Bronchial epithelial cell (primary cell): ENCODE results near the gene UHRF2. TPM values are rescaled to one million over a fixed set of nuclear protein-coding genes. Genes with fewer than 3 reads are reported as not detected.

ENCODE experiments used
- DNase-seq: peaks from one replicate; pipeline ENCODE4 v3.0.0-alpha.2; 2010; ENCODE audit warnings: low read depth
- FAIRE-seq: peaks from 2 replicates; lab custom pipeline; 2011; peaks lifted over from hg19 to GRCh38; lab: Jason Lieb, UNC
- H3K27me3 ChIP-seq: 2 replicates; pipeline ENCODE4 v1.5.1; 2011; ENCODE audit warnings: low read length; ENCODE audit not compliant: control insufficient read depth, insufficient read depth
- H3K36me3 ChIP-seq: 2 replicates; pipeline ENCODE4 v1.5.1; 2011; ENCODE audit warnings: low read length; ENCODE audit not compliant: control insufficient read depth, insufficient read depth
- H3K4me3 ChIP-seq: 2 replicates; pipeline ENCODE4 v1.5.1; 2011; ENCODE audit warnings: mild to moderate bottlenecking, low read depth, low read length, control low read depth
- total RNA-seq: library from RNA; depleted of rRNA; stranded (reverse); fragments of >200 nt; gene quantifications from 2 replicates; pipeline ENCODE4 v1.2.1, GENCODE V29; 2014
- TF ChIP-seq, protein P1 (sequence below): IDR thresholded peaks from 2 replicates; pipeline ENCODE4 v1.5.1; 2011; ENCODE audit warnings: mild to moderate bottlenecking, moderate library complexity, low read length, control low read depth, inconsistent platforms; ENCODE audit not compliant: insufficient read depth, severe bottlenecking

The UHRF2 gene
- total RNA-seq, 1 donor from 2014 or later = 49.5 TPM

DNA sequence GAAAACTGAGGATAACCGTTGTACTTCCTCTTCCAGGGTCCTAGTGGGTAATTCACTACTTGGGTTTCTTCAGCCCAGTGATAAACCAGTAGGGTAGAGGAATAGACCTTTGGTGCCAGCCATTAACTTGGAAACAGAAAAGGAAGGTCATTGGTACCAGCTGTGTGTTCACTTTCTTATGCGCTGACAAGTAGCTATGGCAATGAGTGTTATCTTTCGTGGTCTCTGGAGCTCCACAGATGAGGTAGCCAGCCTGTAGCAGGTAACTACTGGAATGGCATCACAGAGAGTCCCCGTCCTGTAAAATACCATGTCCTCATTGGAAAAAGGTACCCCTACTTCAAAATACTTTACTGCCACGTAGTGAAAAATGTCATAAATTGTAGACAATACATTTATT is 2.3 kb downstream of the UHRF2 start:
- FAIRE-seq (no peak), DNase-seq (no peak)
- Histone ChIP-seq H3K27me3 (no peaks in the 10 kb centered on the region), H3K36me3 (peaks cover 2% of the 10 kb centered on the region), H3K4me3 (no peak overlapping the region)
- TF ChIP-seq, protein P1, sequence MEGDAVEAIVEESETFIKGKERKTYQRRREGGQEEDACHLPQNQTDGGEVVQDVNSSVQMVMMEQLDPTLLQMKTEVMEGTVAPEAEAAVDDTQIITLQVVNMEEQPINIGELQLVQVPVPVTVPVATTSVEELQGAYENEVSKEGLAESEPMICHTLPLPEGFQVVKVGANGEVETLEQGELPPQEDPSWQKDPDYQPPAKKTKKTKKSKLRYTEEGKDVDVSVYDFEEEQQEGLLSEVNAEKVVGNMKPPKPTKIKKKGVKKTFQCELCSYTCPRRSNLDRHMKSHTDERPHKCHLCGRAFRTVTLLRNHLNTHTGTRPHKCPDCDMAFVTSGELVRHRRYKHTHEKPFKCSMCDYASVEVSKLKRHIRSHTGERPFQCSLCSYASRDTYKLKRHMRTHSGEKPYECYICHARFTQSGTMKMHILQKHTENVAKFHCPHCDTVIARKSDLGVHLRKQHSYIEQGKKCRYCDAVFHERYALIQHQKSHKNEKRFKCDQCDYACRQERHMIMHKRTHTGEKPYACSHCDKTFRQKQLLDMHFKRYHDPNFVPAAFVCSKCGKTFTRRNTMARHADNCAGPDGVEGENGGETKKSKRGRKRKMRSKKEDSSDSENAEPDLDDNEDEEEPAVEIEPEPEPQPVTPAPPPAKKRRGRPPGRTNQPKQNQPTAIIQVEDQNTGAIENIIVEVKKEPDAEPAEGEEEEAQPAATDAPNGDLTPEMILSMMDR = no peak

GRCh38 chr9:6417186-6417585 is 4.2 kb downstream of the UHRF2 start:
- peaks cover 2% of the 10 kb centered on the region for H3K36me3 ChIP-seq
- no peak overlapping the region for H3K4me3 ChIP-seq
- TF ChIP-seq, protein P1 = no peak
- peak; percentile 27 for DNase-seq
- FAIRE-seq = no peak
- H3K27me3 ChIP-seq = no peaks in the 10 kb centered on the region

DNA sequence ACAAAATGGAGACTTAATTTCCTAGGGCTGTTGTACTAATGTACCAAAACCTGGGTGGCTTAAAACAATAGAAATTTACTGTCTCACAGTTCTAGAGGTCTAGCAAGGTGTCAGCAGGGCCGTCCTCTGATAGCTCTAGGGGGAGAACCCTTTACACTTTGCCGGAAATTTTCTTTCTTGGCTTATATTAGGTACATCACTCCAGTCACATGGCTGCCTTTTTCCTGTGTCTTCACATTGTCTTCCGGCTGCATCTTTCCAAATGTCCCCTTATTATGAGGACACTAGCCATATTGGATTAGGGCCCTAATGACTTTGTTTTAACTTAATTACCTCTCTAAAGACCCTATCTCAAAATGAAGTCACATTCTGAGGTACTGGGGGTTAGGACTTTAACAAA is 5.8 kb downstream of the UHRF2 start:
- TF ChIP-seq, protein P1 = no peak
- DNase-seq = no peak
- FAIRE-seq = no peak
- H3K4me3 ChIP-seq = no peak overlapping the region
- no peaks in the 10 kb centered on the region for H3K27me3 ChIP-seq
- H3K36me3 ChIP-seq = peaks cover 4% of the 10 kb centered on the region

DNA sequence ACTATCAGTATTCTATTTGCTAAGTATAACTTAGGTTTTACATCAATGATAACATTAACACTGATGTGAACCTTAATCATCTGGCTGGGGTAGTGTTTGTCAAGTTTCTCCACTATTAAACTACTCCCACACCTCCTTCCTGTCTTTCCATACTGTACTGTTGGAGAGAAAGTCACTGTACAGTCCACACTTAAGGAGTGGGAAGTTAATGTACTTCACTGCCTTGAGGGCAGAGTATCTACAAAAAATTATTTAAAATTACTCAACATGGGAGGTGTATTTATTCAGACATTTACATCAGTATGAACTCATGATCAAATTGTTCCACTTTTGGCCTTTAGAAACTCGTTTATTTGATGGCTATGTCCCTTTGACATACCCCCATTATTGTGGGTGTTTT is 11.9 kb downstream of the UHRF2 start:
- Histone ChIP-seq H3K27me3 (no peaks in the 10 kb centered on the region), H3K36me3 (peaks cover 2% of the 10 kb centered on the region), H3K4me3 (no peak overlapping the region)
- no peak for FAIRE-seq
- DNase-seq = peak; percentile 28
- TF ChIP-seq, protein P1 = no peak

- TF ChIP-seq, protein P1 = no peak
- Histone ChIP-seq H3K27me3 (no peaks in the 10 kb centered on the region), H3K4me3 (no peak overlapping the region), H3K36me3 (peaks cover 2% of the 10 kb centered on the region)
- FAIRE-seq (no peak), DNase-seq (no peak)
Measured at GRCh38 chr9:6426117-6426516, 13.1 kb downstream of the UHRF2 start.

DNA sequence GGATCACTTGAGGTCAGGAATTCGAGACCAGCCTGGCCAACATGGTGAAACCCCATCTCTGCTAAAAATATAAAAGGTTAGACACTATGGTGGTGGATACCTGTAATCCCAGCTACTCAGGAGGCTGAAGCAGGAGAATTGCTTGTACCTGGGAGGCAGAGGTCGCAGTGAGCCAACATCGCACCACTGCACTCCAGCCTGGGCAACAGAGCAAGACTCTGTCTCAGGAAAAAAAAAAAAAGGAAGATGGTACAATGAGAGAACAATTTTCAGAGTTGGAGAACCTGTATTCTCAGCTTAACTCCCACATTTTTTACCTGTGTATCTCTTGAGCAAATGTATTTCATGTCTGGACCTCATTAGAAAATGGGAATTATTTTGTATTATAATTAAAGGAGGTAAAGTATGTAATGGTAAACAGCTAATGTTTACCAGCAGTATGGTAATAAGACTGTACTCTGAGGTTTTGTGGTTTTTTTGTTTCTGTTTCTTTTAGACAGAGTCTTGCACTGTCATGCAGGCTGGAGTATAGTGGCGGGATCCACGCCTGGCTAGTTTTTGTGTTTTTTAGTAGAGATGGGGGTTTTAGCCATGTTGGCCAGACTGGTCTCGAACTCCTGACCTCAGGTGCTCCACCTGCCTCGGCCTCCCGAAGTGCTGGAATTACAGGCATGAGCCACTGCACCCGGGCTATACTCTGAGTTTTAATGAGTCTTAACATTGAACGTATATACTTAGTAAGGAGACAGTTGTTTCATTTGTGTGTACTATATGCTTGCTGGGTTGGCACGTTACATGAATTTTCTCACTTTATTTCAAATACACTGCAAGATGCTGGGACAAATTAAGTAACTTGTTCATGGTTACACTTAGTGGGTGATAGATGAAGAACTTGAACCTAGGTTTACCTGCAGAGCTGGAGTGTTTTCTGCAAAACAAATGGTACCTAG is 16.2 kb downstream of the UHRF2 start:
- no peaks in the 10 kb centered on the region for H3K27me3 ChIP-seq
- DNase-seq (no peak), FAIRE-seq (no peak)
- no peaks in the 10 kb centered on the region for H3K36me3 ChIP-seq
- no peak overlapping the region for H3K4me3 ChIP-seq
- TF ChIP-seq, protein P1 = no peak
